Mammary epithelial cell (primary cell): ENCODE results near the gene SH3BGRL3.

Experiments
- EZH2 ChIP-seq: IDR thresholded peaks from 2 replicates; pipeline ENCODE4 v1.6.1; 2012; ENCODE audit warnings: low read length, inconsistent platforms, borderline replicate concordance
- TF ChIP-seq, protein P1 (sequence below), 2 donors: IDR thresholded peaks in 1 of 2; conservative IDR thresholded peaks in 1 of 2; 2 replicates each; pipeline ENCODE4 v1.5.1; 2011 to 2012; ENCODE audit warnings: inconsistent platforms in 2 of 2, low read length in 2 of 2, mild to moderate bottlenecking in 2 of 2, control low read depth in 1 of 2, low read depth in 1 of 2; ENCODE audit not compliant: insufficient read depth in 1 of 2; ENCODE audit errors: extremely low read depth in 1 of 2

DNA sequence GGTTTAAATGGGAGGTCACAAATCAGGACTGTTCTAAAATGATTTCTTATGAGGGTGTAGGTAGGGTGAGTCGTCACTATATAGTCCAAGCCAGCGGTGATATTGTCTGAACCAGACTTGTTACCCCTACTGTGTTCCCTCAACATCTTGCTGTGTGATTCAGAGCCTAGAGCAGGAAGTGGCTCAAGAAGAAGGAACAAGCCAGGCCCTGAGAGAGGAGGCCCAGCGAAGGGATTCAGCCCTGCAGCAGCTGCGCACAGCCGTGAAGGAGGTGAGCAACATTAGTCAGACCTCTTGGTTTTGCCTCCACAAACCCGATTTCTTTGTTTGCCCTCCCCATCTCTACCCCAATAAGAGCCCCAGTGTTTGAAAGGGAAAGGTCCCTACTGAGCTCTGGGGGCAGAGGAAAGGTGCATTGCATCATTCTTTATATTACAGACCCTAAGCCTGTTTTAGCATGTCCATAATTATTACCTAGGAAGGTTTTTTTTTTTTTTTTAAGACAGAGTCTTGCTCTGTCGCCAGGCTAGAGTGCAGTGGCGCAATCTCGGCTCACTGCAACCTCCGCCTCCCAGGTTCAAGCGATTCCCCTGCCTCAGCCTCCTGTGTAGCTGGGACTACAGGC is 5.0 kb upstream of the SH3BGRL3 start:
- TF ChIP-seq, protein P1, sequence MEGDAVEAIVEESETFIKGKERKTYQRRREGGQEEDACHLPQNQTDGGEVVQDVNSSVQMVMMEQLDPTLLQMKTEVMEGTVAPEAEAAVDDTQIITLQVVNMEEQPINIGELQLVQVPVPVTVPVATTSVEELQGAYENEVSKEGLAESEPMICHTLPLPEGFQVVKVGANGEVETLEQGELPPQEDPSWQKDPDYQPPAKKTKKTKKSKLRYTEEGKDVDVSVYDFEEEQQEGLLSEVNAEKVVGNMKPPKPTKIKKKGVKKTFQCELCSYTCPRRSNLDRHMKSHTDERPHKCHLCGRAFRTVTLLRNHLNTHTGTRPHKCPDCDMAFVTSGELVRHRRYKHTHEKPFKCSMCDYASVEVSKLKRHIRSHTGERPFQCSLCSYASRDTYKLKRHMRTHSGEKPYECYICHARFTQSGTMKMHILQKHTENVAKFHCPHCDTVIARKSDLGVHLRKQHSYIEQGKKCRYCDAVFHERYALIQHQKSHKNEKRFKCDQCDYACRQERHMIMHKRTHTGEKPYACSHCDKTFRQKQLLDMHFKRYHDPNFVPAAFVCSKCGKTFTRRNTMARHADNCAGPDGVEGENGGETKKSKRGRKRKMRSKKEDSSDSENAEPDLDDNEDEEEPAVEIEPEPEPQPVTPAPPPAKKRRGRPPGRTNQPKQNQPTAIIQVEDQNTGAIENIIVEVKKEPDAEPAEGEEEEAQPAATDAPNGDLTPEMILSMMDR (conservative IDR thresholded peaks at IDR 0.05 in 1 of 2, IDR thresholded peaks at IDR 0.05 in 1 of 2; ENCODE audit: extremely low read depth in 1 of 2, insufficient read depth in 1 of 2, low read depth in 1 of 2, low read length in 2 of 2): no peak
- TF ChIP-seq EZH2: no peak
